Panc1 (cell line): ENCODE data around the gene MRPS12. TPM values are rescaled to one million over a fixed set of nuclear protein-coding genes. Genes with fewer than 3 reads are reported as not detected.

Source experiments
- ATAC-seq: fragments of 200-7000 bp; cut with Tn5 transposase; 2 replicates; pipeline ENCODE4 v1.9.1; 2020; ENCODE audit warnings: mild to moderate bottlenecking, moderate library complexity
- BruUV-seq: library from RNA; stranded (reverse); fragments of 400-500 nt; replicated peaks from 2 replicates; lab custom pipeline; 2021; lab: Mats Ljungman, UMichigan
- CTCF ChIA-PET: fragments of 300-600 bp; sonication (Branson Sonifier 250); formaldehyde crosslinking; loops from one replicate; lab custom pipeline; 2022; ENCODE audit warnings: antibody characterized with exemption; lab: Charles Lee
- POLR2A ChIA-PET: fragments of 300-600 bp; sonication (Branson Sonifier 250); formaldehyde crosslinking; loops from one replicate; lab custom pipeline; 2022; ENCODE audit warnings: antibody characterized with exemption; lab: Charles Lee
- DNase-seq: peaks from one replicate; pipeline ENCODE4 v3.0.0-alpha.2; 2010; ENCODE audit warnings: low read depth, low spot score
- H3K27ac ChIP-seq: 2 replicates; pipeline ENCODE4 v1.5.1; 2011; ENCODE audit warnings: mild to moderate bottlenecking, low read length, inconsistent platforms
- H3K27me3 ChIP-seq: fragments of 200-500 bp; sonication (Bioruptor generic); 2 replicates; pipeline ENCODE4 v1.6.0; 2014; ENCODE audit warnings: low read length, inconsistent platforms; ENCODE audit not compliant: control insufficient read depth, insufficient read depth
- H3K36me3 ChIP-seq: fragments of 200-500 bp; sonication (Bioruptor generic); 2 replicates; pipeline ENCODE4 v1.5.1; 2014; ENCODE audit warnings: inconsistent platforms, mild to moderate bottlenecking, low read length, moderate library complexity; ENCODE audit not compliant: control insufficient read depth, insufficient read depth
- H3K4me1 ChIP-seq: 2 replicates; pipeline ENCODE4 v1.5.1; 2011; ENCODE audit warnings: inconsistent platforms, mild to moderate bottlenecking, low read length, moderate library complexity; ENCODE audit not compliant: control insufficient read depth, insufficient read depth
- H3K4me3 ChIP-seq, 2 experiments: 2 replicates each; pipeline ENCODE4 v1.5.1; 2011 to 2012; ENCODE audit warnings: low read depth in 2 of 2, low read length in 2 of 2, mild to moderate bottlenecking in 2 of 2, inconsistent platforms in 1 of 2, moderate library complexity in 1 of 2
- H3K9me3 ChIP-seq: fragments of 200-500 bp; sonication (Bioruptor generic); 2 replicates; pipeline ENCODE4 v1.5.1; 2014; ENCODE audit warnings: low read depth, mild to moderate bottlenecking, inconsistent platforms, low read length, moderate library complexity; ENCODE audit not compliant: control insufficient read depth, insufficient read depth
- CTCF ChIP-seq: fragments of 450-650 bp; IDR thresholded peaks from 2 replicates; pipeline ENCODE4 v1.5.1; 2017; ENCODE audit warnings: mild to moderate bottlenecking
- POLR2AphosphoS5 ChIP-seq: IDR thresholded peaks from 2 replicates; pipeline ENCODE4 v1.6.1; 2012; ENCODE audit warnings: mild to moderate bottlenecking, low read depth, low read length, moderate library complexity
- REST ChIP-seq, 2 experiments: IDR thresholded peaks; 2 replicates each; pipeline ENCODE4 v1.6.1; 2011 to 2012; ENCODE audit warnings: low read depth in 2 of 2, control low read depth in 1 of 2, low read length in 1 of 2, mild to moderate bottlenecking in 1 of 2, moderate library complexity in 1 of 2; ENCODE audit not compliant: insufficient read depth in 1 of 2
- SIN3A ChIP-seq: IDR thresholded peaks from 2 replicates; pipeline ENCODE4 v1.6.1; 2012; ENCODE audit warnings: low read depth, mild to moderate bottlenecking, low read length, moderate library complexity, borderline replicate concordance; ENCODE audit not compliant: insufficient read depth
- TCF7L2 ChIP-seq: IDR thresholded peaks from 2 replicates; pipeline ENCODE4 v1.6.1; 2011; ENCODE audit warnings: mild to moderate bottlenecking, low read depth, low read length, inconsistent platforms
- in situ Hi-C: cut with HindIII; loops from 2 replicates; pipeline ENCODE4 v1.10.0; 2016; ENCODE audit warnings: low sequenced_read_pairs, low pct_unique_long_range_greater_than_20kb
- intact Hi-C: fragments of 100-400 bp; cut with micrococcal nuclease; formaldehyde crosslinking; loops from one replicate; pipeline ENCODE4 v1.10.0; 2022; ENCODE audit not compliant: unreplicated experiment
- total RNA-seq: library from RNA; stranded (reverse); gene quantifications from one replicate; pipeline ENCODE4 v1.2.1, GENCODE V29; 2021; ENCODE audit not compliant: unreplicated experiment

Gene MRPS12
- total RNA-seq, 1 experiment from 2014 or later, result 511 TPM

GRCh38 chr19:38942471-38943181 is 11.9 kb downstream of the MRPS12 start:
- Histone ChIP-seq H3K4me3 (no peak overlapping the region), H3K27me3 (no peaks in the 10 kb centered on the region), H3K9me3 (no peaks in the 10 kb centered on the region), H3K27ac (no peak overlapping the region), H3K4me1 (no peaks in the 10 kb centered on the region), H3K36me3 (peaks cover 13% of the 10 kb centered on the region)
- DNase-seq (no peak), ATAC-seq (peak; percentile 36)
- in situ Hi-C loops (no loop called here), intact Hi-C loops (loop anchor here (10.0 kb wide), 1 partner anchor 392 kb away; the partner anchor contains the start of gene GMFG)
- CTCF ChIA-PET, result interaction anchor here (0.6 to 1.5 kb wide), 5 partner anchors 33 to 257 kb away, joined by 3 to 6 read pairs (median 5); partner anchors contain the start of gene FBXO17
- BruUV-seq, result no TSS peak
- POLR2A ChIA-PET, result interaction anchor here (0.6 to 0.7 kb wide), 3 partner anchors 12 to 831 kb away, joined by 3 to 10 read pairs (median 3); partner anchors contain the start of gene MRPS12
- no peak for TF ChIP-seq TCF7L2
- TF ChIP-seq REST (IDR thresholded peaks at IDR 0.05; ENCODE audit: insufficient read depth in 1 of 2, low read depth in 2 of 2, low read length in 1 of 2), result 0 out of 4 replicates have a peak, but pooled peaks of 1 of the 2 experiments have one; percentile 47
- TF ChIP-seq POLR2AphosphoS5, result peak; percentile 8; the same call in 1 of the 2 replicates

GRCh38 chr19:38944981-38945506 is 14.3 kb downstream of the MRPS12 start:
- peak; percentile 17 for ATAC-seq
- H3K4me3 ChIP-seq, result no peak overlapping the region
- intact Hi-C loops (loop anchor here (10.0 kb wide), 1 partner anchor 390 kb away; the partner anchor contains the start of gene GMFG), in situ Hi-C loops (no loop called here)
- BruUV-seq, result no TSS peak
- H3K4me1 ChIP-seq, result no peaks in the 10 kb centered on the region
- no peaks in the 10 kb centered on the region for H3K27me3 ChIP-seq
- ChIA-PET POLR2A (no interaction called here), CTCF (interaction anchor here (0.6 to 1.3 kb wide), 2 partner anchors 13 to 15 kb away, joined by 3 to 14 read pairs; partner anchors contain the start of genes MRPS12 and SARS2)
- peaks cover 13% of the 10 kb centered on the region for H3K36me3 ChIP-seq
- no peak for DNase-seq
- H3K9me3 ChIP-seq, result no peaks in the 10 kb centered on the region
- H3K27ac ChIP-seq, result no peak overlapping the region
- no peak for TF ChIP-seq CTCF
- TF ChIP-seq REST (IDR thresholded peaks at IDR 0.05; ENCODE audit: insufficient read depth in 1 of 2, low read depth in 2 of 2, low read length in 1 of 2), result no peak
- no peak for TF ChIP-seq SIN3A
- TF ChIP-seq TCF7L2, result no peak
- no peak for TF ChIP-seq POLR2AphosphoS5
